Retinal pigment epithelial cell (primary cell): ENCODE measurements around the gene PDE11A.

ENCODE experiments used
- DNase-seq: peaks from one replicate; pipeline ENCODE4 v3.0.0-alpha.2; 2010; ENCODE audit warnings: low read depth
- H3K4me3 ChIP-seq: 2 replicates; pipeline ENCODE4 v1.5.1; 2011; ENCODE audit warnings: mild to moderate bottlenecking, low read length, control low read depth, moderate library complexity
- TF ChIP-seq, protein P1 (sequence below): conservative IDR thresholded peaks from 2 replicates; pipeline ENCODE4 v1.5.1; 2011; ENCODE audit warnings: low read depth, low read length, control low read depth, inconsistent platforms

The PDE11A gene

DNA sequence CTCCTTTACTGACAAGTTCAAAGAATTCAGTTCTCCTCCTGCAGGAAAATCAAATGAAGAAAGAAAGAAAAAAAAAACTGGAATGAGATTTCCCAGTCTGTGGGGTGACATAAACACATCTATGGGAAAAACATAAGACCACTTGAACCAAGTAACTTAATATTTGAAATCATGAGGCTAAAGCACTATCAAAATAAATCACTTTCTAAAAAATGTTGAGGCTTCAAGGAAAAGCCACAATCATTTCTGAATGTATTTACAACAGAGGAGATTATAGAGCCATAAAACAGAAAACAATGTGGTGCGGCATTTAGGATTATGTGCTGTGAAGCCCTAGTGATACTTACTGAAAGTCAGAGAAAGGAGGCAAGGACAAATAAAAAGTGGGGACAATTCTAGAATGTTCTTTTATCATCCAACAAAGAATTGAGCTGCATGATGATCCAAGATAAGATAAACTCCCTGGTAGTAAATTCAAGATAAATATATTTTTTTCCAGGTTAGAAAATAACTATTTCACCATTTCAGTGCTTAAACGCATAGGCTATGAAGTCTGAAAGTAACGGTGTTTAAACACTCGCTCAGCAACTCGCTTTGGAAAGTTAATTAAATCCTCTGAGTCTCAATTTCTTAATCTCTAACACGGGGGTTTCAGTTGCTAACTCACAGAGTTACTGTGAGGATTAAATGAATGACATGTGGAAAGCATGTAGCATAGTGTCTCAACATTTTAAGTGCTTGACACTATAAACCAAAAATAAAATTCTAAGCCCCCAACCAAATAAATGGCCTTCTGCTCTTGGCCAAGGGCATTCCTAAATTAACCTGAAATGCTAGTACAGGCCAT lies 391.5 kb downstream of the PDE11A start:
- peak; percentile 37 for DNase-seq
- H3K4me3 ChIP-seq: no peak overlapping the region
- TF ChIP-seq, protein P1, sequence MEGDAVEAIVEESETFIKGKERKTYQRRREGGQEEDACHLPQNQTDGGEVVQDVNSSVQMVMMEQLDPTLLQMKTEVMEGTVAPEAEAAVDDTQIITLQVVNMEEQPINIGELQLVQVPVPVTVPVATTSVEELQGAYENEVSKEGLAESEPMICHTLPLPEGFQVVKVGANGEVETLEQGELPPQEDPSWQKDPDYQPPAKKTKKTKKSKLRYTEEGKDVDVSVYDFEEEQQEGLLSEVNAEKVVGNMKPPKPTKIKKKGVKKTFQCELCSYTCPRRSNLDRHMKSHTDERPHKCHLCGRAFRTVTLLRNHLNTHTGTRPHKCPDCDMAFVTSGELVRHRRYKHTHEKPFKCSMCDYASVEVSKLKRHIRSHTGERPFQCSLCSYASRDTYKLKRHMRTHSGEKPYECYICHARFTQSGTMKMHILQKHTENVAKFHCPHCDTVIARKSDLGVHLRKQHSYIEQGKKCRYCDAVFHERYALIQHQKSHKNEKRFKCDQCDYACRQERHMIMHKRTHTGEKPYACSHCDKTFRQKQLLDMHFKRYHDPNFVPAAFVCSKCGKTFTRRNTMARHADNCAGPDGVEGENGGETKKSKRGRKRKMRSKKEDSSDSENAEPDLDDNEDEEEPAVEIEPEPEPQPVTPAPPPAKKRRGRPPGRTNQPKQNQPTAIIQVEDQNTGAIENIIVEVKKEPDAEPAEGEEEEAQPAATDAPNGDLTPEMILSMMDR: no peak

- TF ChIP-seq, protein P1: no peak
- no peak for DNase-seq
- no peak overlapping the region for H3K4me3 ChIP-seq
Measured at GRCh38 chr2:177679611-177680605, 392.7 kb downstream of the PDE11A start.

GRCh38 chr2:177678939-177679338 lies 393.6 kb downstream of the PDE11A start:
- H3K4me3 ChIP-seq: no peak overlapping the region
- no peak for DNase-seq
- TF ChIP-seq, protein P1: no peak

DNA sequence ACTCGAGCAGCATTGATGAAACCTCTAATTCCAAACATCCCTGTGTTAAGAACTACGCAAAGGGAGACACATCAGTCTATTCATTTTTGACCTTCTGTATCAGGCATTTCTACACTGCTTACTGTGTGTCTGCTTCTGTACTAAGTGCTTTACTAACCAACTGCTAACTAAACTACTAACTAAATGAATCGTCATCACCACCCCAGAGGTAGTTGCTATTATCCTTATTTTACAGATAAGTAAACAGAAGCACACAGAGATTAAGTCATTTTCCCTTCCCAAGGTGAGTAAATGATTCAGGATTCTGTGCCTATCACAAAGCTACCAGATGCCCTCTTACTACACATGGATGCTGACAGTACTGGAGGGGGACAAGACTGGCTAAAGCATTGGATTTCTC lies 395.9 kb downstream of the PDE11A start:
- no peak for DNase-seq
- no peak overlapping the region for H3K4me3 ChIP-seq
- TF ChIP-seq, protein P1: no peak

GRCh38 chr2:177675825-177676224 lies 396.8 kb downstream of the PDE11A start:
- TF ChIP-seq, protein P1: no peak
- no peak for DNase-seq
- no peak overlapping the region for H3K4me3 ChIP-seq

- TF ChIP-seq, protein P1: no peak
- no peak for DNase-seq
- no peak overlapping the region for H3K4me3 ChIP-seq
Measured at GRCh38 chr2:177675350-177675821, 397.2 kb downstream of the PDE11A start.
